ENCODE measurements around the gene ERC2. TPM values are rescaled to one million over a fixed set of nuclear protein-coding genes. Genes with fewer than 3 reads are reported as not detected.

ERC2 gene
- total RNA-seq, 2 donors from 2014 or later = 1.2 TPM; not detected in 1

- Histone ChIP-seq H3K36me3 (no peaks in the 10 kb centered on the region), H3K9me3 (no peaks in the 10 kb centered on the region), H3K27me3 (replicated peaks; ENCODE audit: insufficient read depth) (peaks cover 13% of the 10 kb centered on the region), H3K27ac (no peak overlapping the region), H3K4me3 (no peak overlapping the region), H3K4me1 (ENCODE audit: control insufficient read depth in 1 of 2, low read depth in 2 of 2) (peaks cover 0 to 20% of the 10 kb centered on the region in 2 donors)
- ATAC-seq (ENCODE audit: insufficient number of reproducible peaks, low FRiP score, low read depth) (no peak), DNase-seq (ENCODE audit: low spot score) (no peak)
- TF ChIP-seq CTCF (IDR thresholded peaks at IDR 0.05) = no peak
Observed at GRCh38 chr3:55477306-55478303, 990.7 kb downstream of the ERC2 start.

- ATAC-seq (ENCODE audit: insufficient number of reproducible peaks, low FRiP score, low read depth) = no peak
- no peak for DNase-seq (ENCODE audit: low spot score)
- no peak overlapping the region for H3K27ac ChIP-seq
Observed at GRCh38 chr3:55476515-55476914, 991.8 kb downstream of the ERC2 start.

GRCh38 chr3:55474213-55474632, 994.0 kb downstream of the ERC2 start:
- DNase-seq (ENCODE audit: low spot score) = no peak
- Histone ChIP-seq H3K4me1 (ENCODE audit: control insufficient read depth in 1 of 2, low read depth in 2 of 2) (no peaks in the 10 kb centered on the region), H3K27ac (no peak overlapping the region), H3K9me3 (no peaks in the 10 kb centered on the region), H3K27me3 (replicated peaks; ENCODE audit: insufficient read depth) (no peaks in the 10 kb centered on the region), H3K36me3 (no peaks in the 10 kb centered on the region), H3K4me3 (no peak overlapping the region)
- no peak for TF ChIP-seq CTCF (IDR thresholded peaks at IDR 0.05)
- ATAC-seq (ENCODE audit: insufficient number of reproducible peaks, low FRiP score, low read depth) = no peak

More at GRCh38 chr3:55476515-55476914, 991.8 kb downstream of the ERC2 start:
- H3K9me3 ChIP-seq = no peaks in the 10 kb centered on the region
- no peak overlapping the region for H3K4me3 ChIP-seq
- H3K4me1 ChIP-seq (ENCODE audit: control insufficient read depth in 1 of 2, low read depth in 2 of 2) = peaks cover 0 to 9% of the 10 kb centered on the region in 2 donors
- H3K36me3 ChIP-seq = no peaks in the 10 kb centered on the region
- peaks cover 13% of the 10 kb centered on the region for H3K27me3 ChIP-seq (replicated peaks; ENCODE audit: insufficient read depth)
- no peak for TF ChIP-seq CTCF (IDR thresholded peaks at IDR 0.05)

GRCh38 chr3:55473788-55474187, 994.5 kb downstream of the ERC2 start:
- H3K27ac ChIP-seq = no peak overlapping the region
- no peaks in the 10 kb centered on the region for H3K9me3 ChIP-seq
- H3K36me3 ChIP-seq = no peaks in the 10 kb centered on the region
- ATAC-seq (ENCODE audit: insufficient number of reproducible peaks, low FRiP score, low read depth) = no peak
- no peaks in the 10 kb centered on the region for H3K27me3 ChIP-seq (replicated peaks; ENCODE audit: insufficient read depth)
- TF ChIP-seq CTCF (IDR thresholded peaks at IDR 0.05) = no peak
- DNase-seq (ENCODE audit: low spot score) = no peak
- no peaks in the 10 kb centered on the region for H3K4me1 ChIP-seq (ENCODE audit: control insufficient read depth in 1 of 2, low read depth in 2 of 2)
- no peak overlapping the region for H3K4me3 ChIP-seq

- ATAC-seq (ENCODE audit: insufficient number of reproducible peaks, low FRiP score, low read depth) (no peak), DNase-seq (ENCODE audit: low spot score) (no peak)
- H3K4me1 ChIP-seq (ENCODE audit: control insufficient read depth in 1 of 2, low read depth in 2 of 2) = no peaks in the 10 kb centered on the region
- no peak overlapping the region for H3K27ac ChIP-seq
- H3K36me3 ChIP-seq = no peaks in the 10 kb centered on the region
- no peaks in the 10 kb centered on the region for H3K27me3 ChIP-seq (replicated peaks; ENCODE audit: insufficient read depth)
- no peak for TF ChIP-seq CTCF (IDR thresholded peaks at IDR 0.05)
- H3K9me3 ChIP-seq = no peaks in the 10 kb centered on the region
- no peak overlapping the region for H3K4me3 ChIP-seq
Observed at GRCh38 chr3:55471522-55472280, 996.6 kb downstream of the ERC2 start.
